Measurements from ENCODE around the gene CUX1. TPM values are rescaled to one million over a fixed set of nuclear protein-coding genes. Genes with fewer than 3 reads are reported as not detected.

The CUX1 gene
- total RNA-seq, 1 experiment from 2014 or later: 53.5 TPM

GRCh38 chr7:101783381-101784181 is 33.8 kb upstream of the CUX1 start:
- Histone ChIP-seq H3K4me2 (ENCODE audit: insufficient read depth, insufficient read length, low read length) (no peak overlapping the region), H3K27ac (ENCODE audit: insufficient read length, low read depth, low read length) (no peak overlapping the region), H2BK5ac (ENCODE audit: insufficient read length, low read length) (no peak overlapping the region), H3T11ph (ENCODE audit: low read length) (no peak overlapping the region), H2BK120ac (ENCODE audit: low read depth, low read length, poor library complexity, severe bottlenecking) (no peak overlapping the region), H3K56ac (ENCODE audit: insufficient read length, low read depth, low read length) (no peak overlapping the region), H2BK12ac (ENCODE audit: insufficient read length, low read depth, low read length) (no peak overlapping the region), H2BK20ac (ENCODE audit: low read depth, low read length, poor library complexity, severe bottlenecking) (no peak overlapping the region), H3K9me3 (ENCODE audit: control insufficient read depth, low read depth, low read length) (no peaks in the 10 kb centered on the region), H4K91ac (ENCODE audit: insufficient read length, low read depth, low read length) (no peak overlapping the region), H3K9ac (ENCODE audit: extremely low read depth, insufficient read length, low read length) (no peak overlapping the region), H2BK15ac (ENCODE audit: low read depth, low read length) (no peak overlapping the region), H3K4ac (ENCODE audit: low read depth, low read length) (no peak overlapping the region), H3K18ac (ENCODE audit: insufficient read length, low read depth, low read length) (no peak overlapping the region), H3K79me1 (ENCODE audit: insufficient read depth, low read depth, low read length, poor library complexity, severe bottlenecking) (no peaks in the 10 kb centered on the region), H4K8ac (replicated peaks; ENCODE audit: insufficient read length, low read depth, low read length) (no peak overlapping the region), H4K20me1 (ENCODE audit: control insufficient read depth, insufficient read depth, insufficient read length) (no peaks in the 10 kb centered on the region), H3K14ac (ENCODE audit: insufficient read depth, low read length) (no peak overlapping the region), H2AK5ac (ENCODE audit: insufficient read length, low read length) (no peak overlapping the region), H3K4me1 (ENCODE audit: insufficient read depth, low read length) (no peaks in the 10 kb centered on the region), H3K79me2 (ENCODE audit: insufficient read depth, low read length) (no peaks in the 10 kb centered on the region), H3K27me3 (ENCODE audit: insufficient read depth, low read length) (no peaks in the 10 kb centered on the region), H2AFZ (ENCODE audit: low read length) (no peak overlapping the region), H4K5ac (ENCODE audit: insufficient read length, low read depth, low read length) (no peak overlapping the region), H3K23me2 (ENCODE audit: insufficient read length, low read depth, low read length, poor library complexity, severe bottlenecking) (no peaks in the 10 kb centered on the region), H3K23ac (ENCODE audit: insufficient read length, low read depth, low read length) (no peak overlapping the region)
- TF ChIP-seq CTCF (conservative IDR thresholded peaks at IDR 0.05): no peak
- WGBS (ENCODE audit: extremely low coverage, insufficient read length, low lambda C conversion rate): no CpG with 5 or more reads among the region's 10 CpGs
- Mint-ChIP-seq H3K4me3 (no peak overlapping the region), H3K4me1 (0 out of 4 replicates have a peak, but pooled peaks cover 0 to 5% of the 10 kb centered on the region in 2 experiments), H3K27me3 (ENCODE audit: low read depth) (peaks cover 23% of the 10 kb centered on the region), H3K9me3 (peaks cover 0 to 5% of the 10 kb centered on the region in 2 experiments; a peak in 2 of 5 replicates), H3K36me3 (ENCODE audit: insufficient read depth in 1 of 3, low read depth in 3 of 3) (no peaks in the 10 kb centered on the region), H3K27ac (no peak overlapping the region)
- no peak for DNase-seq

Data from H9 (cell line).